Fibroblast of lung (primary cell): ENCODE data around the gene MLYCD.

ENCODE experiments used
- EZH2 ChIP-seq: IDR thresholded peaks from 2 replicates; pipeline ENCODE4 v1.5.1; 2012; ENCODE audit warnings: low read length, control low read depth, mild to moderate bottlenecking; ENCODE audit errors: missing control alignments
- TF ChIP-seq, protein P1 (sequence below), 2 donors: IDR thresholded peaks in 1 of 2; conservative IDR thresholded peaks in 1 of 2; 1 replicate in 1 of 2; 2 replicates in 1 of 2; pipeline ENCODE4 v1.5.1; 2011 to 2012; ENCODE audit warnings: low read length in 2 of 2, control low read depth in 1 of 2, inconsistent platforms in 1 of 2, low read depth in 1 of 2, mild to moderate bottlenecking in 1 of 2

DNA sequence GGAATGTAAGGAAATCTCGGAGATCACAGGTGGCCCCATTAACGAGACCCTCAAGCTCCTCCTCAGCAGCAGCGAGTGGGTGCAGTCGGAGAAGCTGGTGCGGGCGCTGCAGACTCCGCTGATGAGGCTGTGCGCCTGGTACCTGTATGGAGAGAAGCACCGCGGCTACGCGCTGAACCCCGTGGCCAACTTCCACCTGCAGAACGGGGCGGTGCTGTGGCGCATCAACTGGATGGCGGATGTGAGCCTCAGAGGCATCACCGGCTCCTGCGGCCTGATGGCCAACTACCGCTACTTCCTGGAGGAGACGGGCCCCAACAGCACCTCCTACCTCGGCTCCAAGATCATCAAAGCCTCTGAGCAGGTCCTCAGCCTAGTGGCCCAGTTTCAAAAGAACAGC lies 16.2 kb downstream of the MLYCD start:
- TF ChIP-seq EZH2, result no peak
- TF ChIP-seq, protein P1, sequence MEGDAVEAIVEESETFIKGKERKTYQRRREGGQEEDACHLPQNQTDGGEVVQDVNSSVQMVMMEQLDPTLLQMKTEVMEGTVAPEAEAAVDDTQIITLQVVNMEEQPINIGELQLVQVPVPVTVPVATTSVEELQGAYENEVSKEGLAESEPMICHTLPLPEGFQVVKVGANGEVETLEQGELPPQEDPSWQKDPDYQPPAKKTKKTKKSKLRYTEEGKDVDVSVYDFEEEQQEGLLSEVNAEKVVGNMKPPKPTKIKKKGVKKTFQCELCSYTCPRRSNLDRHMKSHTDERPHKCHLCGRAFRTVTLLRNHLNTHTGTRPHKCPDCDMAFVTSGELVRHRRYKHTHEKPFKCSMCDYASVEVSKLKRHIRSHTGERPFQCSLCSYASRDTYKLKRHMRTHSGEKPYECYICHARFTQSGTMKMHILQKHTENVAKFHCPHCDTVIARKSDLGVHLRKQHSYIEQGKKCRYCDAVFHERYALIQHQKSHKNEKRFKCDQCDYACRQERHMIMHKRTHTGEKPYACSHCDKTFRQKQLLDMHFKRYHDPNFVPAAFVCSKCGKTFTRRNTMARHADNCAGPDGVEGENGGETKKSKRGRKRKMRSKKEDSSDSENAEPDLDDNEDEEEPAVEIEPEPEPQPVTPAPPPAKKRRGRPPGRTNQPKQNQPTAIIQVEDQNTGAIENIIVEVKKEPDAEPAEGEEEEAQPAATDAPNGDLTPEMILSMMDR (conservative IDR thresholded peaks at IDR 0.05 in 1 of 2, IDR thresholded peaks at IDR 0.05 in 1 of 2; ENCODE audit: low read depth in 1 of 2, low read length in 2 of 2), result no peak
